ENCODE results near the gene GALK1. TPM values are rescaled to one million over a fixed set of nuclear protein-coding genes. Genes with fewer than 3 reads are reported as not detected.

The GALK1 gene
- total and polyA plus RNA-seq, 2 of the 13 experiments (the other 11 are each of a cell fraction or from before 2014, with no cell fraction given) = 59.9 to 93.6 TPM

DNA sequence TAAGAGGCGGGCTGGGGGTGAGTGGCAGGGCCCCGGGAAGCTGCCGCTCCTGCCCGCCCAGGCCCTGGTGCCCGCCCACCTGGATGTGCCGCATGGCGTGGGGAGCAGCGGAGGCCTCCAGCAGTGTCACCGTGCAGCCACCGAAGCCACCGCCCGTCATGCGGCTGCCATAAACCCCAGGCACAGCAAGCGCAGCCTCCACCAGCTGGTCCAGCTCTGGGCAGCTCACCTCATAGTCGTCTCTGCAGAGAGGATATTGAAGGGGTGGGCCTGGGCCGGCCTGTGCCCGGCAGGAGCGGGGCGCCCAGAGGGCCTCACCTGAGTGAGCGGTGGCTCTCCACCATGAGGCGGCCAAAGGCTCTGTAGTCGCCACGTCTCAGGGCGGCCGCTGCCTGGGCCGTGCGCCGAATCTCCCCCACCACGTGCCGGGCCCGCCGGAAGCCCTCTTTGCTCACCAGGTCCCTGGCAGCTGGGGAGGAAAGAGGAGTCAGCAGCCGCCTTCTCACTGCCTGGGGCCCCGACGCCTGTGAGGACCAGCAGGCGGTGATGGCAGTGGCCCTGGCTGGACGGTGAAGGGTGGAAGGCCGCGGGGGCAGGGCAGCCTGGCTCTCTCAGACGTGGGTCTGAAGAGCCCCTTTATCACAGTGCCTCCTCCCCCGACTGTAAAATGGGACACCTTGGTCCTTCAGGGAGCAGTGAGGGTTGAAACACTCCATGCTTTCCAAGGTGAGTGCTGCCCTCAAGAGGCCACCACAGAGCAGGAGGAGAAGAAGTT, 6.7 kb downstream of the GALK1 start (continued):
- TF ChIP-seq, protein P1, sequence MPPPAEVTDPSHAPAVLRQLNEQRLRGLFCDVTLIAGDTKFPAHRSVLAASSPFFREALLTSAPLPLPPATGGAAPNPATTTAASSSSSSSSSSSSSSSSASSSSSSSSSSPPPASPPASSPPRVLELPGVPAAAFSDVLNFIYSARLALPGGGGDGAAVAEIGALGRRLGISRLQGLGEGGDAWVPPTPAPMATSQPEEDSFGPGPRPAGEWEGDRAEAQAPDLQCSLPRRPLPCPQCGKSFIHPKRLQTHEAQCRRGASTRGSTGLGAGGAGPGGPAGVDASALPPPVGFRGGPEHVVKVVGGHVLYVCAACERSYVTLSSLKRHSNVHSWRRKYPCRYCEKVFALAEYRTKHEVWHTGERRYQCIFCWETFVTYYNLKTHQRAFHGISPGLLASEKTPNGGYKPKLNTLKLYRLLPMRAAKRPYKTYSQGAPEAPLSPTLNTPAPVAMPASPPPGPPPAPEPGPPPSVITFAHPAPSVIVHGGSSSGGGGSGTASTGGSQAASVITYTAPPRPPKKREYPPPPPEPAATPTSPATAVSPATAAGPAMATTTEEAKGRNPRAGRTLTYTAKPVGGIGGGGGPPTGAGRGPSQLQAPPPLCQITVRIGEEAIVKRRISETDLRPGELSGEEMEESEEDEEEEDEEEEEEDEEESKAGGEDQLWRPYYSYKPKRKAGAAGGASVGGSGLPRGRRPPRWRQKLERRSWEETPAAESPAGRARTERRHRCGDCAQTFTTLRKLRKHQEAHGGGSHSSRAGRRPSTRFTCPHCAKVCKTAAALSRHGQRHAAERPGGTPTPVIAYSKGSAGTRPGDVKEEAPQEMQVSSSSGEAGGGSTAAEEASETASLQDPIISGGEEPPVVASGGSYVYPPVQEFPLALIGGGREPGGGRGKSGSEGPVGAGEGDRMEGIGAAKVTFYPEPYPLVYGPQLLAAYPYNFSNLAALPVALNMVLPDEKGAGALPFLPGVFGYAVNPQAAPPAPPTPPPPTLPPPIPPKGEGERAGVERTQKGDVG (CRISPR knock-in tag; IDR thresholded peaks at IDR 0.05; ENCODE audit: borderline replicate concordance) = peak; percentile 32; the same call in 1 of the 2 replicates
- TF ChIP-seq MTA1 (CRISPR knock-in tag; IDR thresholded peaks at IDR 0.05; ENCODE audit: borderline replicate concordance) = 0 out of 2 replicates have a peak, but pooled peaks have one; percentile 19
- TF ChIP-seq ZNF761 (CRISPR knock-in tag; conservative IDR thresholded peaks at IDR 0.05) = 0 out of 2 replicates have a peak, but pooled peaks have one; percentile 47
- TF ChIP-seq, protein P2, sequence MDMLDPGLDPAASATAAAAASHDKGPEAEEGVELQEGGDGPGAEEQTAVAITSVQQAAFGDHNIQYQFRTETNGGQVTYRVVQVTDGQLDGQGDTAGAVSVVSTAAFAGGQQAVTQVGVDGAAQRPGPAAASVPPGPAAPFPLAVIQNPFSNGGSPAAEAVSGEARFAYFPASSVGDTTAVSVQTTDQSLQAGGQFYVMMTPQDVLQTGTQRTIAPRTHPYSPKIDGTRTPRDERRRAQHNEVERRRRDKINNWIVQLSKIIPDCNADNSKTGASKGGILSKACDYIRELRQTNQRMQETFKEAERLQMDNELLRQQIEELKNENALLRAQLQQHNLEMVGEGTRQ (IDR thresholded peaks at IDR 0.05; ENCODE audit: low read depth, low read length) = no peak
- TF ChIP-seq, protein P2 (CRISPR knock-in tag; IDR thresholded peaks at IDR 0.05; ENCODE audit: borderline replicate concordance) = no peak
- no peak for TF ChIP-seq CEBPG (CRISPR knock-in tag; IDR thresholded peaks at IDR 0.05)
- no peak for TF ChIP-seq ZFP36L1 (CRISPR knock-in tag; IDR thresholded peaks at IDR 0.05)
- TF ChIP-seq ZNF788 (CRISPR knock-in tag; IDR thresholded peaks at IDR 0.05; ENCODE audit: borderline replicate concordance) = 0 out of 2 replicates have a peak, but pooled peaks have one; percentile 2
- TF ChIP-seq YEATS2 (CRISPR knock-in tag; IDR thresholded peaks at IDR 0.05; ENCODE audit: borderline replicate concordance) = no peak
- TF ChIP-seq ZMYM4 (CRISPR knock-in tag; IDR thresholded peaks at IDR 0.05) = no peak
- TF ChIP-seq, protein P3, sequence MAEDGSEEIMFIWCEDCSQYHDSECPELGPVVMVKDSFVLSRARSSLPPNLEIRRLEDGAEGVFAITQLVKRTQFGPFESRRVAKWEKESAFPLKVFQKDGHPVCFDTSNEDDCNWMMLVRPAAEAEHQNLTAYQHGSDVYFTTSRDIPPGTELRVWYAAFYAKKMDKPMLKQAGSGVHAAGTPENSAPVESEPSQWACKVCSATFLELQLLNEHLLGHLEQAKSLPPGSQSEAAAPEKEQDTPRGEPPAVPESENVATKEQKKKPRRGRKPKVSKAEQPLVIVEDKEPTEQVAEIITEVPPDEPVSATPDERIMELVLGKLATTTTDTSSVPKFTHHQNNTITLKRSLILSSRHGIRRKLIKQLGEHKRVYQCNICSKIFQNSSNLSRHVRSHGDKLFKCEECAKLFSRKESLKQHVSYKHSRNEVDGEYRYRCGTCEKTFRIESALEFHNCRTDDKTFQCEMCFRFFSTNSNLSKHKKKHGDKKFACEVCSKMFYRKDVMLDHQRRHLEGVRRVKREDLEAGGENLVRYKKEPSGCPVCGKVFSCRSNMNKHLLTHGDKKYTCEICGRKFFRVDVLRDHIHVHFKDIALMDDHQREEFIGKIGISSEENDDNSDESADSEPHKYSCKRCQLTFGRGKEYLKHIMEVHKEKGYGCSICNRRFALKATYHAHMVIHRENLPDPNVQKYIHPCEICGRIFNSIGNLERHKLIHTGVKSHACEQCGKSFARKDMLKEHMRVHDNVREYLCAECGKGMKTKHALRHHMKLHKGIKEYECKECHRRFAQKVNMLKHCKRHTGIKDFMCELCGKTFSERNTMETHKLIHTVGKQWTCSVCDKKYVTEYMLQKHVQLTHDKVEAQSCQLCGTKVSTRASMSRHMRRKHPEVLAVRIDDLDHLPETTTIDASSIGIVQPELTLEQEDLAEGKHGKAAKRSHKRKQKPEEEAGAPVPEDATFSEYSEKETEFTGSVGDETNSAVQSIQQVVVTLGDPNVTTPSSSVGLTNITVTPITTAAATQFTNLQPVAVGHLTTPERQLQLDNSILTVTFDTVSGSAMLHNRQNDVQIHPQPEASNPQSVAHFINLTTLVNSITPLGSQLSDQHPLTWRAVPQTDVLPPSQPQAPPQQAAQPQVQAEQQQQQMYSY (CRISPR knock-in tag; IDR thresholded peaks at IDR 0.05) = no peak
- TF ChIP-seq, protein P4, sequence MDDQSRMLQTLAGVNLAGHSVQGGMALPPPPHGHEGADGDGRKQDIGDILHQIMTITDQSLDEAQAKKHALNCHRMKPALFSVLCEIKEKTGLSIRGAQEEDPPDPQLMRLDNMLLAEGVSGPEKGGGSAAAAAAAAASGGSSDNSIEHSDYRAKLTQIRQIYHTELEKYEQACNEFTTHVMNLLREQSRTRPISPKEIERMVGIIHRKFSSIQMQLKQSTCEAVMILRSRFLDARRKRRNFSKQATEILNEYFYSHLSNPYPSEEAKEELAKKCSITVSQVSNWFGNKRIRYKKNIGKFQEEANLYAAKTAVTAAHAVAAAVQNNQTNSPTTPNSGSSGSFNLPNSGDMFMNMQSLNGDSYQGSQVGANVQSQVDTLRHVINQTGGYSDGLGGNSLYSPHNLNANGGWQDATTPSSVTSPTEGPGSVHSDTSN (CRISPR knock-in tag; IDR thresholded peaks at IDR 0.05; ENCODE audit: borderline replicate concordance) = no peak
- TF ChIP-seq ZBTB1 (CRISPR knock-in tag; IDR thresholded peaks at IDR 0.05; ENCODE audit: borderline replicate concordance) = no peak
- TF ChIP-seq ZNF432 (CRISPR knock-in tag; IDR thresholded peaks at IDR 0.05; ENCODE audit: borderline replicate concordance) = no peak
- TF ChIP-seq, protein P5, sequence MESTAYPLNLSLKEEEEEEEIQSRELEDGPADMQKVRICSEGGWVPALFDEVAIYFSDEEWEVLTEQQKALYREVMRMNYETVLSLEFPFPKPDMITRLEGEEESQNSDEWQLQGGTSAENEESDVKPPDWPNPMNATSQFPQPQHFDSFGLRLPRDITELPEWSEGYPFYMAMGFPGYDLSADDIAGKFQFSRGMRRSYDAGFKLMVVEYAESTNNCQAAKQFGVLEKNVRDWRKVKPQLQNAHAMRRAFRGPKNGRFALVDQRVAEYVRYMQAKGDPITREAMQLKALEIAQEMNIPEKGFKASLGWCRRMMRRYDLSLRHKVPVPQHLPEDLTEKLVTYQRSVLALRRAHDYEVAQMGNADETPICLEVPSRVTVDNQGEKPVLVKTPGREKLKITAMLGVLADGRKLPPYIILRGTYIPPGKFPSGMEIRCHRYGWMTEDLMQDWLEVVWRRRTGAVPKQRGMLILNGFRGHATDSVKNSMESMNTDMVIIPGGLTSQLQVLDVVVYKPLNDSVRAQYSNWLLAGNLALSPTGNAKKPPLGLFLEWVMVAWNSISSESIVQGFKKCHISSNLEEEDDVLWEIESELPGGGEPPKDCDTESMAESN (CRISPR knock-in tag; conservative IDR thresholded peaks at IDR 0.05) = peak; percentile 54; the same call in 1 of the 2 replicates
- no peak for TF ChIP-seq TEAD2 (CRISPR knock-in tag; IDR thresholded peaks at IDR 0.05)

Measured in HepG2 (cell line).